Activated T-helper 1 cell treated with anti-CD3 and anti-CD28 coated beads, Interleukin-12 subunit alpha, Interleukin-12 subunit beta, Interleukin-2, Interleukin-4 antibody, amounts not matched to agents 30 ng/mL and 10 ng/mL and 1 ng/mL, durations not matched to agents 14 hours and 24 hours and 36 hours (primary cell): ENCODE measurements around the gene MAP3K12. TPM values are rescaled to one million over a fixed set of nuclear protein-coding genes. Genes with fewer than 3 reads are reported as not detected.

ENCODE experiments used
- DNase-seq: peaks from one replicate; pipeline ENCODE4 v3.0.0; 2021; ENCODE audit warnings: low spot score
- H3K27ac Mint-ChIP-seq: one replicate; pipeline ENCODE4 v1.8.0; 2021; ENCODE audit warnings: mild to moderate bottlenecking, mixed read lengths
- H3K27me3 Mint-ChIP-seq: one replicate; pipeline ENCODE4 v1.8.0; 2022; ENCODE audit warnings: mild to moderate bottlenecking, moderate library complexity, mixed read lengths; ENCODE audit not compliant: insufficient read depth
- H3K36me3 Mint-ChIP-seq: one replicate; pipeline ENCODE4 v1.8.0; 2021; ENCODE audit warnings: low read depth, mixed read lengths
- H3K4me1 Mint-ChIP-seq: one replicate; pipeline ENCODE4 v1.8.0; 2021; ENCODE audit warnings: low read depth, mixed read lengths
- H3K4me3 Mint-ChIP-seq: one replicate; pipeline ENCODE4 v1.8.0; 2021; ENCODE audit warnings: mild to moderate bottlenecking, moderate library complexity, mixed read lengths
- H3K9me3 Mint-ChIP-seq: one replicate; pipeline ENCODE4 v1.8.0; 2021; ENCODE audit warnings: mixed read lengths
- intact Hi-C: fragments of 100-400 bp; cut with micrococcal nuclease; formaldehyde crosslinking; loops from one replicate; pipeline ENCODE4 v1.15.1; 2024
- total RNA-seq: library from RNA; stranded (reverse); gene quantifications from 2 replicates; pipeline ENCODE4 v1.2.3, GENCODE V29; 2022

Gene MAP3K12
- total RNA-seq, 1 donor from 2014 or later, result 15.7 TPM

DNA sequence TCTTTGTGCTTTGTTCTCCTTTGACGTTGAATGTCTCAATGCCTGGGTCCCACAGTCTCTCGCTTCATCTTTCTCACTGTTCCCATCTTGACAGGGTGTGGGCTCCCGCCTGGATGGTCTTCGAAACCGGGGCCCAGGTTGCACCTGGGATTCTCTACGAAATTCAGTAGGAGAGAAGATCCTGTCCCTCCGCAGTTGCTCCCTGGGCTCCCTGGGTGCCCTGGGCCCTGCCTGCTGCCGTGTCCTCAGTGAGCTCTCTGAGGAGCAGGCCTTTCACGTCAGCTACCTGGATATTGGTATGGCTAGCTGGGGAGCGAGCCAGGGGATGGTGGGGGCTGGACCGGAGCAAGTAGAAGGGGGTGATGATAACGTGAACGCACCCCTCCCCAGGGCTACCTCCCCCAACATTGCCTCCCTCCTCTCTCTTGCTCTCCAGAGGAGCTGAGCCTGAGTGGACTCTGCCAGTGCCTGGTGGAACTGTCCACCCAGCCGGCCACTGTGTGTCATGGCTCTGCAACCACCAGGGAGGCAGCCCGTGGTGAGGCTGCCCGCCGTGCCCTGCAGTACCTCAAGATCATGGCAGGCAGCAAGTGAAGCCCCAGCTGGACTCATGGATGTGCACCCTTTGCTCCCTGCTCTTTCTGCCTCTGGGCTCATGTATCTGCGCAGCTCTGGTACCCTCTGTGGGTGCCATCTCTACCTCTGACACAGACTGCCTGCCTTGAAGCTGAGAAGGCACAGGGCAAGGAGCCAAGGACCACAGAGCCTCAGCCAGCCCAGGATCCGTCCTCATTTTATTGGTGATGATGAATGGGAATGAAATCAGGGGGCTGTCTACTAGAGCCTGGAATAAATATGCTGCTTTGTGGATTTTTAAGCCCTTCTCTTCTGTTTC is 6.5 kb upstream of the MAP3K12 start:
- H3K9me3 Mint-ChIP-seq, result no peaks in the 10 kb centered on the region
- H3K27ac Mint-ChIP-seq, result no peak overlapping the region
- H3K27me3 Mint-ChIP-seq, result no peaks in the 10 kb centered on the region
- H3K4me1 Mint-ChIP-seq, result peaks cover 32% of the 10 kb centered on the region
- H3K4me3 Mint-ChIP-seq, result no peak overlapping the region
- no peak for DNase-seq
- peaks cover 6% of the 10 kb centered on the region for H3K36me3 Mint-ChIP-seq
- intact Hi-C loops, result no loop called here

DNA sequence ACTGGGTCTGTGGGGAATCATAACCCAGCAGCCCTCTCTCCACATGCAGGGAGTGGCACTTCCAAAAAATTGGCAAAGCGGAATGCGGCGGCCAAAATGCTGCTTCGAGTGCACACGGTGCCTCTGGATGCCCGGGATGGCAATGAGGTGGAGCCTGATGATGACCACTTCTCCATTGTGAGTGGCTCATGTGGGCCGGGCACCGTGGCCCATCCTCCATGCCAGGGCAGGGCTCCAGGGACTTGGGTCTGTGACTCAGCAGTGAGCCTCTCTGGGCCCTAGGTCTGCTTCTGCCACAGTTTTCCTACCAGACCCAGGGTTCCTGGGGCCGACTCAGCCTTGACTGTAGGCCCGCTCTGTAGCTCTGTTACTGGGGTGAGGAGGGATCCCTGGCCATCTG is 5.8 kb upstream of the MAP3K12 start:
- intact Hi-C loops, result no loop called here
- Mint-ChIP-seq H3K36me3 (peaks cover 6% of the 10 kb centered on the region), H3K4me1 (peaks cover 37% of the 10 kb centered on the region), H3K9me3 (no peaks in the 10 kb centered on the region), H3K27me3 (no peaks in the 10 kb centered on the region), H3K27ac (no peak overlapping the region), H3K4me3 (no peak overlapping the region)
- DNase-seq, result no peak

DNA sequence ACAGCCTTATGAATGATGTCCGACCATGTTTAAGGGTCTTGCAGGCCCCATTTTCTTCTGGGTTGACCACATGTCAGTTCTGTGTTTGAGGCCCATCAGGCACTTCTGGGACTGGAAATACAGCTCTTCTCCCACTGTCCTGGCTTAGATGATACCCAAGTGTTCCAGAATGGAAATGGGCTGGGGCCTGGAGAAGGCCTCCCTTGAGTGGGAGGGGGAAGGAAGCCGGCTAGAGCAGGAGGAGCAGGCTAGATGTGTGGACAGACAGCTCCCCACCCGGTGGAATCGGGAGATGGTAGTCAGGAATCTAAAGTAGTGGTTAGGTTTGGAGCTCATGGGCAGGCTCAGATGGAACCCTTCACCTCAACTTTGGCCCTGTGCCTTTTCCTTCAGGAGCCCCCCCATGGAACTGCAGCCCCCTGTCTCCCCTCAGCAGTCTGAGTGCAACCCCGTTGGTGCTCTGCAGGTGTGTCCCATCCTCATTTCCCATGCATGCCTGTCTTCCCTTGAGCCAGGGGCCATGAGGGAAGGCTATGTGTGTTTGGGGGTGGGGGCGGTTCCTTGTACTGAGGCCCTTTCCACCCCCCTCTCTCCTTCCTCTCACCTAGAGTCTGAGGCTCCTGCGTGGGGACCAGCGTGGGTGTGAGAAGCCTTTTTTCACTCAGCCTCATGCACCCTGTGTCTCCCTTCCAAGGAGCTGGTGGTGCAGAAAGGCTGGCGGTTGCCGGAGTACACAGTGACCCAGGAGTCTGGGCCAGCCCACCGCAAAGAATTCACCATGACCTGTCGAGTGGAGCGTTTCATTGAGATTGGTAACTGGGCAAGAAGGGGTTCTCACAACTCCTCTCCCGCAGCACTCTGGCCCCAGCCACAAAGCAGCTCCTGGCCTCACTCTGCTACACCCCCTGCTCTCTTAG is 5.0 kb upstream of the MAP3K12 start:
- Mint-ChIP-seq H3K9me3 (no peaks in the 10 kb centered on the region), H3K27ac (no peak overlapping the region), H3K4me3 (no peak overlapping the region), H3K27me3 (peaks cover 2% of the 10 kb centered on the region), H3K36me3 (peaks cover 6% of the 10 kb centered on the region), H3K4me1 (peaks cover 41% of the 10 kb centered on the region)
- DNase-seq, result no peak
- intact Hi-C loops, result no loop called here

DNA sequence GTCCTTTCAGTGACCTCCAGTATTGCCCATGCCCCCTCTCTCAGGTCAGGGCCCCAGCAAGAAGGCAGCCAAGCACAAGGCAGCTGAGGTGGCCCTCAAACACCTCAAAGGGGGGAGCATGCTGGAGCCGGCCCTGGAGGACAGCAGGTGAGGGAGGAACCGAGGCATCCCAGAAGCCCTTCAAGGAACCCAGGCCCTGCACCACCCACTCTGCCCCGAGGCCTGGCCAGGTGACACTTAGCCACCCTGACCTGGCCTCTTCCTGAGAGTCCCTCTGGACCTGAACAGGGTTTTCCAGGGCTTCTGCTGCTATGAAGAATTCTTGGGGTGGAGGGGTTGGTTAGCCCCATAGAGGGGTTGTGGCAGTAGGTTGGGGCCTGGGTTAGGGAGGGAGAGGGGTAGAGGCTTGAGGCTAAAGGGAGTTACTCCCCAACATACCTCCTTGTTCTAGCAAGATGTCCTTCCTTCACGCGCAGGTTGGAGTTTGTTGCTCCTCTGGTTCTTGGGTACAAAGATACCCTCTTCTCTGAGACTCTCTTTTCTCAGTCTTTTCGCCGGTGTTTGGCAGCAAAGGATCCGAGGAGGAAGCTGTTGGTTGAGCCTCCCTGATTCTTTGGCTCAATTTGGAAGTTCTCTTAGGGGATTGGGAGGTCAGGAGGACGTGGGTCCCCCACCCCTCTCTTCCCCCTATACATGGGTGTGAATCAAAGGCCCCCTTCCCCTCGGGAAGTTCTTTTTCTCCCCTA is 3.9 kb upstream of the MAP3K12 start:
- Mint-ChIP-seq H3K4me1 (peaks cover 38% of the 10 kb centered on the region), H3K27me3 (peaks cover 2% of the 10 kb centered on the region), H3K27ac (no peak overlapping the region), H3K36me3 (peaks cover 9% of the 10 kb centered on the region), H3K4me3 (peak overlapping the region; percentile 47), H3K9me3 (no peaks in the 10 kb centered on the region)
- intact Hi-C loops, result no loop called here
- DNase-seq, result no peak

DNA sequence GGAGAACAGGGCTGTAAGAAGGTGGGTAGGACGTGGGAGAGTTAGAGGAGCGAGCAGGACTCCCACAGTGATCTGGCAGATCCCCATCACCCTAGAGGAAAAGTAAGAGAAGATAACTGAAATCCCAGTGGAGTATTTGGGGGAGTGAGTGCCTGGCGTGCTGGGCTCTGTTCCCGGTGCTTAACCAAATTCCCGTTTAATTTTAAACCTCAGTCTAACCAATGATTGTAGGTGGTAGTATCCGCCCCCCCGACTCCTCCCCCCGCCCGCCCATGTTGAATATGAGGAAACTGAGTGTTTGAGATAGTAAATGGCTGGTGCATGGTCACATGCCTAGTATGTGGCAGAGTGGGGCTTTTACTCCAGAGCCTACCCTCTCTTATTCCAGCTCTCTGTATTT is 3.1 kb upstream of the MAP3K12 start:
- peaks cover 9% of the 10 kb centered on the region for H3K36me3 Mint-ChIP-seq
- no peaks in the 10 kb centered on the region for H3K9me3 Mint-ChIP-seq
- peaks cover 2% of the 10 kb centered on the region for H3K27me3 Mint-ChIP-seq
- peaks cover 46% of the 10 kb centered on the region for H3K4me1 Mint-ChIP-seq
- DNase-seq, result no peak
- H3K4me3 Mint-ChIP-seq, result peak overlapping the region; percentile 95
- peak overlapping the region; percentile 49 for H3K27ac Mint-ChIP-seq
- intact Hi-C loops, result no loop called here

DNA sequence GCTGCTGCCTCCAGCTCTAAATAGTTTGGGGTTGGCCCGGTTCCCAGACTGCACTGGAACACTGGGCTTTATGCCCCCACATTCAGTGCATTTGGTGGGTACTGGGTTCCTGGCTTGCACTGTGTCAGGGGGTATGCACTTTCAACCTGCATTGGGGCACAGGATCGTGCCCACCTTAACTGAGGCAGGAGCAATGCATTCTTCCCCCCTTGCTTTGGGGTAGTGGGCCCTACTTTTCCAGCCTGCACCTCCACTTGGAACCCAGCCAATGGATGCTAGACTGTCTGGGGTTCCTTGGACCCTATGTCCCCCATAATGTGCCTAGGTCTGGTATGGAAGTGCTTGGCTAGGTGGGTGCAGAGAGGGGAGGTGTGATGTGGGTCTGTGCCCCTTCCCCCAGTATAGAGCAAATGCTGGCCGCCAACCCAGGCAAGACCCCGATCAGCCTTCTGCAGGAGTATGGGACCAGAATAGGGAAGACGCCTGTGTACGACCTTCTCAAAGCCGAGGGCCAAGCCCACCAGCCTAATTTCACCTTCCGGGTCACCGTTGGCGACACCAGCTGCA is 2.4 kb upstream of the MAP3K12 start:
- H3K27me3 Mint-ChIP-seq, result peaks cover 2% of the 10 kb centered on the region
- H3K9me3 Mint-ChIP-seq, result no peaks in the 10 kb centered on the region
- peak overlapping the region; percentile 95 for H3K4me3 Mint-ChIP-seq
- no peak for DNase-seq
- peak overlapping the region; percentile 98 for H3K27ac Mint-ChIP-seq
- H3K36me3 Mint-ChIP-seq, result peaks cover 12% of the 10 kb centered on the region
- intact Hi-C loops, result loop anchor here (1.0 to 2.0 kb wide), 7 partner anchors 8 to 779 kb away; partner anchors contain the start of genes AAAS, ATF7, CALCOCO1 and CBX5
- peaks cover 50% of the 10 kb centered on the region for H3K4me1 Mint-ChIP-seq

DNA sequence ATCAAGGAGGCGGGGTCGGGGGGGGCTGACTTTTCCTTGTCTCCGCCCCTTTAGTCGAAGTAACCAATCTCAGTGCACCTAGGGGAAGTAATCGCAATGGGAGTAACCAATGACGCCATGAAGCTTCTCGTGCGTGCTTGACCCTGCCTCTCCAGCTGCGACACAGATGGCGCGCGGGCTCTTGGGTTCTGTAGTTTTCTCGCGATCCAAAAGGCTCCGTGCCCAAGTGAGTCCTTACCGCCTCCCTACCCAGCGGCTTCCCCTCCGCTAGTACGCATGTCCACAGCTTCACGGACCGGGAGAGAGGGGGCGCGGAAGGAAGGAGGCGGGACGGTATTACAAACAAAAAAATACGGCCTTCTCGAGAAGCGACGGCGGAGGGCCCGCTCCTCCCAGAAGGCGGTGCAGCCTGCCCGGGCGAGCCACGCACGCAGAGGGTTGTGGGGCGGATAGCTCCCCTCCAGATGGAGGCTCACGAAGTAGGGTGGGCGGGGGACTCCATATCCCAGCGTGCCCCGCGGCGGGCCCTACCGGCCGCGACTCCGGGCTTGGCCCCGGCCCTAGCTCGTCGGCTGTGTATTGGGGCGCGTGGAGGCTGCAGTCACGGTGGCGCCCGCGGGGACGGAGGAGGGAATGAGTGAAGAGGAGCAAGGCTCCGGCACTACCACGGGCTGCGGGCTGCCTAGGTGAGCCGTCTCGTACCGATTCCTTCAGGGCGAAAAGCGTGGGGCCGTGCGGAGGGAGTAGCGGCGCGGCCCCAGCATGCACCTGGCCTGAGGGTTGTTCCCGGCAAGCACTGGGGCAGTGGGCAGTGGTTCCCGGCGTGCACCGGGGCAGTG is 1.7 kb upstream of the MAP3K12 start, which contains the start of gene TARBP2:
TSS of gene TARBP2 (plus strand) at position 508 of the 839 bp plus-strand sequence. CDS start at position 634, 126 bp downstream.
- DNase-seq, result peak; percentile 93
- peaks cover 2% of the 10 kb centered on the region for H3K27me3 Mint-ChIP-seq
- H3K4me1 Mint-ChIP-seq, result peaks cover 53% of the 10 kb centered on the region
- intact Hi-C loops, result loop anchor here (1.0 to 2.0 kb wide), 11 partner anchors 8 to 780 kb away; partner anchors contain the start of genes AAAS, ATF7, ATP5MC2 and CALCOCO1
- no peaks in the 10 kb centered on the region for H3K9me3 Mint-ChIP-seq
- H3K27ac Mint-ChIP-seq, result peak within 1 kb of the TSS; percentile 98
- peak within 1 kb of the TSS; percentile 95 for H3K4me3 Mint-ChIP-seq
- peaks cover 13% of the 10 kb centered on the region for H3K36me3 Mint-ChIP-seq

DNA sequence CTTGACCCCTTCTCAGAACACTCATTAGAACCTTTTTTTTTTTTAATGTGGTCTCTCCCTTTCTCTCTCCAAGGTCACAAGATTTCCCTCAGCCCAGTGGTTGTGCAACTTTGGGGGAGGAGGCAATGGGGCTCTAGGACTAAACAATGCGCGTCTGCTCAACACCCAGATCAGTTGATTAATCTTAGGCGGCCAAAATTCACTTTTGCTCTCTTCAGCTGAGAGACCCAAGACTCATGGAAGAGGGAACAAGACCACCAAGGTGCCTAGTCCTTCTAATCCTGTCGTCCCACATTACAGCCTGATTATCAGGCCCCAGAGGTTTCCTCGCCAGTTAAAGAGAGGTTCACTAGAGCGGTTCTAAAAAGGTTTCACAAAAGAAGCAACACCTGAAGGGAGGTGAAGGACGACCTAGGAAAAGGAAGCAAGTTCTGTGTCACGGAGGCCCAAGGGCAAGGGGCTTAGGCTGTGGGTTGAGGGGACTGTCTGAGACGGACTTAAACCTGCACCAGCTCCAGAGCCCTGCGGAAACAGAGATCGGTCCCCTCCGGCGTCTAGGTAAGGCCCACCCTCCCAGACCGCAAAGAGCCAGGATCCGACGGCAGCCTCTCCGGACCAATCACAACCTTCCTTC is 1.0 kb upstream of the MAP3K12 start:
- peaks cover 2% of the 10 kb centered on the region for H3K27me3 Mint-ChIP-seq
- peak overlapping the region; percentile 95 for H3K4me3 Mint-ChIP-seq
- intact Hi-C loops, result loop anchor here (1.0 to 2.0 kb wide), 5 partner anchors 59 to 781 kb away; partner anchors contain the start of genes ATP5MC2, CBX5, HNRNPA1 and MYG1
- peaks cover 7% of the 10 kb centered on the region for H3K36me3 Mint-ChIP-seq
- peak overlapping the region; percentile 98 for H3K27ac Mint-ChIP-seq
- DNase-seq, result no peak
- peaks cover 53% of the 10 kb centered on the region for H3K4me1 Mint-ChIP-seq
- no peaks in the 10 kb centered on the region for H3K9me3 Mint-ChIP-seq

DNA sequence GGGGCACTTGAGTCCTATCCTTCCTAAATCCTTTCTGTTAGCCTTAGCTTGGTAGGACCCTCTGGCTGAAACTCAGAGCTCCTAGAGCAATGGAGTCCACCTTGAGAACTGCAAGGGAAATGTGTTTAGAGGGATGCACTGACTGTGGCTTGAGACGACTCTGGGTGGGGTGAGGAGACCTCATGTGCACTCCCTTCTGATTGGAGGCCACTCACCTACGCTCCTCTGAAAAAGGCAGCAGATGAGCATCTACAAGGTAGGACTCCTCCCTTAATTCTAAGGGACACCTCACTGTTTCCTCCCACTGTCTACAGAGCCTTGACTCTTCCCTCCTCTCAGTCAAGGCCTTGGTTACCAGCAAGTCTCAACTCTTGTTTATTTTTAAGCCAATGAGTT is 1.0 kb downstream of the MAP3K12 start:
- H3K4me3 Mint-ChIP-seq, result peak overlapping the region; percentile 91
- peak overlapping the region; percentile 69 for H3K27ac Mint-ChIP-seq
- intact Hi-C loops, result no loop called here
- DNase-seq, result no peak
- peaks cover 2% of the 10 kb centered on the region for H3K27me3 Mint-ChIP-seq
- H3K4me1 Mint-ChIP-seq, result peaks cover 54% of the 10 kb centered on the region
- peaks cover 7% of the 10 kb centered on the region for H3K36me3 Mint-ChIP-seq
- H3K9me3 Mint-ChIP-seq, result no peaks in the 10 kb centered on the region

DNA sequence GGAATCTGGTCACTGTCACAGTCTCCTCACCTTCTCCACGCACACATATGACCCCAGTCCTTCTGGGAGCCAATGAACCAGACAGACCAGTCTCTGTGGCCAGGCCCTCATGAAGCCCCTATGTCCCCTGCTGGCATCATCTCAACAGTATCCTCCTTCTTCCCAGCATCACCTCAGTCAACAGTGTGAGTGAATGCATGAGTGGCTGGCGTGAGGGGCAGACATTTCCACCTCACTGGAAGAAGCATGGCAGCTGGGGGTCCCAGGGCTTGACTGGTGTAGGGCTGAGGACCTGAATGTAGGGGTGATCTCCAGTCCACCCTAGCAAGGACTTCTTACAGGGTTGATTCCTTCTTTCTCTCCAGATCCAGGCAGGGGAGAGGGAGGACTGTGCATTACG is 1.8 kb downstream of the MAP3K12 start:
- intact Hi-C loops, result no loop called here
- Mint-ChIP-seq H3K36me3 (peaks cover 8% of the 10 kb centered on the region), H3K27me3 (peaks cover 2% of the 10 kb centered on the region), H3K9me3 (no peaks in the 10 kb centered on the region), H3K4me3 (peak overlapping the region; percentile 91), H3K27ac (no peak overlapping the region), H3K4me1 (peaks cover 57% of the 10 kb centered on the region)
- no peak for DNase-seq

DNA sequence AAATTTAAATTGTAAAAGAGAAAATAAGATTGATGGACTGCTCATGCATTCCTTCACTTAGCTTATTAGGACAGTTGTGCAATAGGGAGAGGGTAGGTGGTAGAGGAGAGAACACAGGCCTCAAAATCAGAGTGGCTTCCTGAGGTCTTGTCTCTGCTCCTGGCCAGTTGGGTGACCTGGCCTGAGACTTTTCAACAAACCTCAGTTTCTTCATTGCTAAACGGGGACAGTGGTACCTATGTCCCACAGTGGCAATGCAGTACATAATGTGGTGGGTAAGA is 2.6 kb downstream of the MAP3K12 start:
- no peak overlapping the region for H3K27ac Mint-ChIP-seq
- no peak for DNase-seq
- H3K4me3 Mint-ChIP-seq, result no peak overlapping the region
- intact Hi-C loops, result no loop called here
- H3K9me3 Mint-ChIP-seq, result no peaks in the 10 kb centered on the region
- H3K27me3 Mint-ChIP-seq, result peaks cover 2% of the 10 kb centered on the region
- H3K4me1 Mint-ChIP-seq, result peaks cover 54% of the 10 kb centered on the region
- peaks cover 8% of the 10 kb centered on the region for H3K36me3 Mint-ChIP-seq
